ENCODE measurements around the gene PLCL2.

DNA sequence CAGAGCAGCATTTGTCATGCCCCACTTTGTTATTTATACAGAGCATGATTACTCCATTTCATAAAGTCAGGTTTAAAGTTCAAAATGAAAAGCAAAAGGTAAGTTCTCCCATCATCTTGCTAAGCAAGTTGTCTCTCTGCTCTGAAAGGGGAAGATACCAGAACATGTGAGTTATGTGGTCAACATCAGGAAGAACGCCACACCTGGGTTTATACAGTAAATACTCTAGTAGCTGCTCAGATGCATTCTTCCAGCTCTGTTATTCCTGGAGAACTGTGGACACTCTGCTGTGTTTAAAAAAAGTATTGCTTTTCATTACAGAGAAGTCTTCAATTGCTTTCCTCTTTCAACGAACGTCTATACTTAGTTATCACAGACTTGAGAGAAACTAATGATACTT, 145.7 kb downstream of the PLCL2 start:
- no peak for TF ChIP-seq CTCF (conservative IDR thresholded peaks at IDR 0.05; ENCODE audit: low read depth in 2 of 2)
- TF ChIP-seq EZH2 (IDR thresholded peaks at IDR 0.05; ENCODE audit: low read depth, unreplicated experiment), result no peak
- TF ChIP-seq POLR2AphosphoS5 (IDR thresholded peaks at IDR 0.05; ENCODE audit: low read depth), result no peak
- no peak for TF ChIP-seq ETS1 (IDR thresholded peaks at IDR 0.05)
- TF ChIP-seq EZH2phosphoT487 (IDR thresholded peaks at IDR 0.05; ENCODE audit: unreplicated experiment), result no peak
- TF ChIP-seq REST (IDR thresholded peaks at IDR 0.05; ENCODE audit: unreplicated experiment), result no peak
- TF ChIP-seq NANOG (IDR thresholded peaks at IDR 0.05; ENCODE audit: borderline replicate concordance), result no peak
- no peak for TF ChIP-seq CREB1 (CRISPR knock-in tag; IDR thresholded peaks at IDR 0.05; ENCODE audit: low read depth)
- no peak for TF ChIP-seq JUNB (IDR thresholded peaks at IDR 0.05; ENCODE audit: unreplicated experiment)
- no peak for TF ChIP-seq ZNF331 (CRISPR knock-in tag; IDR thresholded peaks at IDR 0.05; ENCODE audit: low read depth)
- no peak for TF ChIP-seq ZNF462 (CRISPR knock-in tag; IDR thresholded peaks at IDR 0.05)
- TF ChIP-seq ZNF114 (CRISPR knock-in tag; IDR thresholded peaks at IDR 0.05), result no peak
- TF ChIP-seq STAT1 (IDR thresholded peaks at IDR 0.05; ENCODE audit: unreplicated experiment), result no peak

Data from GM23338 (cell line).